GM21526 (cell line): ENCODE measurements around the gene AMPH.
A peak's percentile ranks its signal among the peaks of the same experiment; 100 is the strongest.
"Not testable (repeated sequence)": the region's sequence is repeated elsewhere in the genome, so short reads cannot be mapped to it uniquely, and the experiment has no call there.

Source experiments
- ATAC-seq: cut with Tn5 transposase; IDR thresholded peaks from one replicate; pipeline ENCODE4 v1.9.1; 2021; ENCODE audit warnings: moderate library complexity; ENCODE audit not compliant: unreplicated experiment, low FRiP score

The AMPH gene

GRCh38 chr7:38411404-38411803 is 219.8 kb downstream of the AMPH start:
- ATAC-seq, result no peak

- no peak for ATAC-seq
Measured at GRCh38 chr7:38410056-38410455, 221.1 kb downstream of the AMPH start.

GRCh38 chr7:38409531-38409930 is 221.6 kb downstream of the AMPH start:
- ATAC-seq, result no peak

- ATAC-seq, result peak; percentile 69
Measured at GRCh38 chr7:38398725-38399321, 232.3 kb downstream of the AMPH start.

GRCh38 chr7:38396852-38397251 is 234.3 kb downstream of the AMPH start:
- no peak for ATAC-seq

GRCh38 chr7:38395921-38396552 is 235.1 kb downstream of the AMPH start:
- not testable (repeated sequence) for ATAC-seq

- no peak for ATAC-seq
Measured at GRCh38 chr7:38394660-38395059, 236.5 kb downstream of the AMPH start.

- peak; percentile 57 for ATAC-seq
Measured at GRCh38 chr7:38393874-38394273, 237.3 kb downstream of the AMPH start.

- ATAC-seq, result no peak
Measured at GRCh38 chr7:38391751-38392150, 239.4 kb downstream of the AMPH start.

GRCh38 chr7:38385682-38386081 is 245.5 kb downstream of the AMPH start:
- ATAC-seq, result no peak

GRCh38 chr7:38383281-38383680 is 247.9 kb downstream of the AMPH start:
- ATAC-seq, result no peak

GRCh38 chr7:38382684-38383083 is 248.5 kb downstream of the AMPH start:
- no peak for ATAC-seq

- ATAC-seq, result no peak
Measured at GRCh38 chr7:38375453-38375852, 255.7 kb downstream of the AMPH start.

GRCh38 chr7:38374507-38374906 is 256.7 kb downstream of the AMPH start:
- peak; percentile 46 for ATAC-seq

GRCh38 chr7:38373155-38373554 is 258.0 kb downstream of the AMPH start:
- ATAC-seq, result no peak

- no peak for ATAC-seq
Measured at GRCh38 chr7:38372290-38372689, 258.9 kb downstream of the AMPH start.

- peak; percentile 81 for ATAC-seq
Measured at GRCh38 chr7:38369816-38370493, 261.2 kb downstream of the AMPH start.

GRCh38 chr7:38368191-38368605 is 263.0 kb downstream of the AMPH start:
- ATAC-seq, result peak; percentile 49

GRCh38 chr7:38367301-38367890 is 263.8 kb downstream of the AMPH start:
- peak; percentile 75 for ATAC-seq

GRCh38 chr7:38363379-38363778 is 267.8 kb downstream of the AMPH start:
- not testable (repeated sequence) for ATAC-seq

GRCh38 chr7:38362611-38363237 is 268.4 kb downstream of the AMPH start:
- not testable (repeated sequence) for ATAC-seq
